CD14-positive monocyte (primary cell): ENCODE data around the gene CWC27. TPM values are rescaled to one million over a fixed set of nuclear protein-coding genes. Genes with fewer than 3 reads are reported as not detected.
A peak's percentile ranks its signal among the peaks of the same experiment; 100 is the strongest.

Experiments
- DNase-seq, 3 donors: peaks; one replicate each; pipeline ENCODE4 v3.0.0-alpha.2; 2011 to 2022
- H2AFZ ChIP-seq: 2 replicates; pipeline ENCODE4 v1.6.0; 2012; ENCODE audit warnings: mild to moderate bottlenecking, low read depth, low read length, inconsistent platforms; ENCODE audit not compliant: insufficient read depth, poor library complexity, severe bottlenecking
- H3K27ac ChIP-seq, 2 donors: 1 replicate in 1 of 2; 2 replicates in 1 of 2; pipeline ENCODE4 v1.5.1; 2012 to 2013; ENCODE audit warnings: low read length in 2 of 2, control low read depth in 1 of 2, inconsistent platforms in 1 of 2, low read depth in 1 of 2, mild to moderate bottlenecking in 1 of 2
- H3K27me3 ChIP-seq, 2 donors: one replicate each; pipeline versions ENCODE4 v1.6.0 to v1.6.1; 2011 to 2013; ENCODE audit warnings: low read length in 2 of 2; ENCODE audit not compliant: control insufficient read depth in 2 of 2, insufficient read depth in 2 of 2
- H3K36me3 ChIP-seq, 2 donors: replicated peaks in 1 of 2; 1 replicate in 1 of 2; 2 replicates in 1 of 2; pipeline versions ENCODE4 v1.5.1 to v1.6.1; 2012 to 2013; ENCODE audit warnings: low read length in 2 of 2, control low read depth in 1 of 2, inconsistent platforms in 1 of 2, mild to moderate bottlenecking in 1 of 2; ENCODE audit not compliant: insufficient read depth in 2 of 2, control insufficient read depth in 1 of 2
- H3K4me1 ChIP-seq, 2 donors: 1 replicate in 1 of 2; 2 replicates in 1 of 2; pipeline versions ENCODE4 v1.5.1 to v1.6.1; 2012 to 2013; ENCODE audit warnings: low read length in 2 of 2, control low read depth in 1 of 2, inconsistent platforms in 1 of 2, mild to moderate bottlenecking in 1 of 2, moderate library complexity in 1 of 2; ENCODE audit not compliant: insufficient read depth in 2 of 2, control insufficient read depth in 1 of 2
- H3K4me2 ChIP-seq: replicated peaks from 2 replicates; pipeline ENCODE3; 2012; ENCODE audit warnings: low read length, moderate library complexity, mild to moderate bottlenecking; ENCODE audit not compliant: poor library complexity, severe bottlenecking; ENCODE audit errors: extremely low read depth
- H3K4me3 ChIP-seq, 3 experiments: fragments of 200-600 bp in 1 of 3; sonication (generic) in 1 of 3; replicated peaks in 1 of 3; 1 replicate in 2 of 3; 2 replicates in 1 of 3; pipeline ENCODE4 v1.5.1; 2011 to 2013; ENCODE audit warnings: low read length in 3 of 3, mild to moderate bottlenecking in 3 of 3, control low read depth in 2 of 3, low read depth in 2 of 3, inconsistent platforms in 1 of 3, moderate library complexity in 1 of 3
- H3K79me2 ChIP-seq: 2 replicates; pipeline ENCODE4 v1.6.0; 2012; ENCODE audit warnings: mild to moderate bottlenecking, control low read depth, inconsistent platforms, low read length, moderate library complexity; ENCODE audit not compliant: insufficient read depth
- H3K9ac ChIP-seq: 2 replicates; pipeline ENCODE4 v1.6.0; 2017; ENCODE audit warnings: low read length, mild to moderate bottlenecking; ENCODE audit not compliant: insufficient read depth, poor library complexity, severe bottlenecking
- H3K9me3 ChIP-seq, 2 donors: replicated peaks in 1 of 2; 1 replicate in 1 of 2; 2 replicates in 1 of 2; pipeline versions ENCODE4 v1.5.1 to v1.6.1; 2012 to 2013; ENCODE audit warnings: low read length in 2 of 2, control low read depth in 1 of 2; ENCODE audit not compliant: control insufficient read depth in 1 of 2, insufficient read depth in 1 of 2
- H4K20me1 ChIP-seq: 2 replicates; pipeline ENCODE4 v1.6.0; 2012; ENCODE audit warnings: mild to moderate bottlenecking, low read length, control low read depth, moderate library complexity; ENCODE audit not compliant: insufficient read depth
- H3K27ac Mint-ChIP-seq, 7 donors: one replicate each; pipeline ENCODE4 v1.8.0; 2020; ENCODE audit warnings: mild to moderate bottlenecking in 7 of 7, mixed read lengths in 7 of 7, moderate library complexity in 6 of 7, inconsistent platforms in 2 of 7
- H3K27me3 Mint-ChIP-seq, 3 donors: one replicate each; pipeline ENCODE4 v1.8.0; 2021 to 2022; ENCODE audit warnings: low read depth in 3 of 3, mild to moderate bottlenecking in 3 of 3, mixed read lengths in 3 of 3, moderate library complexity in 3 of 3, inconsistent platforms in 1 of 3
- H3K36me3 Mint-ChIP-seq, 2 donors: one replicate each; pipeline ENCODE4 v1.8.0; 2020; ENCODE audit warnings: mixed read lengths in 2 of 2, inconsistent platforms in 1 of 2, mild to moderate bottlenecking in 1 of 2
- H3K4me1 Mint-ChIP-seq: one replicate; pipeline ENCODE4 v1.8.0; 2020; ENCODE audit warnings: mild to moderate bottlenecking, mixed read lengths
- H3K4me3 Mint-ChIP-seq, 2 donors: one replicate each; pipeline ENCODE4 v1.8.0; 2020; ENCODE audit warnings: mild to moderate bottlenecking in 2 of 2, mixed read lengths in 2 of 2, moderate library complexity in 1 of 2
- H3K9me3 Mint-ChIP-seq, 7 donors: one replicate each; pipeline ENCODE4 v1.8.0; 2020 to 2022; ENCODE audit warnings: mixed read lengths in 7 of 7, mild to moderate bottlenecking in 6 of 7, moderate library complexity in 6 of 7, inconsistent platforms in 2 of 7
- WGBS: methylation state at CpG from one replicate; pipeline ENCODE4 v1.1.5; 2013; ENCODE audit warnings: missing lambda C conversion rate; ENCODE audit not compliant: insufficient coverage; 5-methylcytosine and 5-hydroxymethylcytosine counted together
- intact Hi-C, 2 donors: fragments of 100-400 bp; cut with micrococcal nuclease; formaldehyde crosslinking; loops; one replicate each; pipeline versions ENCODE4 v1.15.0 to v1.15.1; 2023
- polyA plus RNA-seq, 3 donors: library from polyadenylated mRNA; depleted of rRNA in 1 of 3; unstranded in 2 of 3; stranded (reverse) in 1 of 3; fragments of 300-500 nt in 2 of 3; fragments of >200 nt in 1 of 3; fragmentation: Illumina TruSeq in 2 of 3; gene quantifications; 1 replicate in 2 of 3; 2 replicates in 1 of 3; pipeline ENCODE4 v1.2.3, GENCODE V29; 2012 to 2021
- TF ChIP-seq, protein P1 (sequence below): fragments of 200-600 bp; IDR thresholded peaks from one replicate; pipeline ENCODE4 v1.8.0; 2022; ENCODE audit warnings: antibody characterized with exemption, mild to moderate bottlenecking

Gene CWC27
- polyA plus RNA-seq, 3 donors: 6.6 to 18.9 (median 14.5) TPM

DNA sequence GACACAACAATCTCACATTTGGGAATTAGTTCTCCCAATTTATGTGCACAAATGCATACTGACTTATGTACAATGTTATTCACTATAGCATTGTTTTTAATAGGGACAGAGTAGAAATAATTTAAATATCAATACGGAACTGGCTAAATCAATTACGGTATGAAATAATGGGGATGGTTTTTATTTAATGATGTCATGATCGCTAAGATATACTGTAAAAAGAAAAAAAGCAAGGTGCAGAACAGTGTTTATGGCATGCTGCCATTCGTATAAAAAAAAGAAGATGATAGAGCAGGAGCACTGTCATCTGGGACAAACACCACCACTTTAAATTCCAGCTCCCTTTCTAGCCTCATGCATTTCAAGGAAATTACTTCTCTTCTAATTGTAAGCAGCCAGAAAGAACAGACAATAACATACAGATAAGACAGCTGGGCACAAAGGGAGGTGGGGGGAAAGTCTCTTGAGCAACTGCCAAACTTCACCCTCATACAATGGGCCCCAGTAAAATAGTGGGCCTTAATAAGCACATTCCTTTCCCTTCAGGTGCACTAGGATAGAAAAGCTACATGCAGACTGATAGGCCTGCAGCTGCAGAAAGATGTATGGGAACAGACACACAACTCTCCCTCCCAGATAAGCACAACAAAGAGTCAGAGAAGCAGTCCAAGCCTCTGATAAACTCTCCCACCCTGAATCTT, 8.6 kb upstream of the CWC27 start:
- H3K27ac ChIP-seq: no peak overlapping the region
- Mint-ChIP-seq H3K4me3 (no peak overlapping the region), H3K27ac (no peak overlapping the region), H3K9me3 (no peaks in the 10 kb centered on the region), H3K36me3 (peaks cover 33 to 34% of the 10 kb centered on the region in 2 donors), H3K4me1 (peaks cover 2% of the 10 kb centered on the region), H3K27me3 (peaks cover 0 to 2% (median 0%) of the 10 kb centered on the region in 3 donors)
- TF ChIP-seq, protein P1, sequence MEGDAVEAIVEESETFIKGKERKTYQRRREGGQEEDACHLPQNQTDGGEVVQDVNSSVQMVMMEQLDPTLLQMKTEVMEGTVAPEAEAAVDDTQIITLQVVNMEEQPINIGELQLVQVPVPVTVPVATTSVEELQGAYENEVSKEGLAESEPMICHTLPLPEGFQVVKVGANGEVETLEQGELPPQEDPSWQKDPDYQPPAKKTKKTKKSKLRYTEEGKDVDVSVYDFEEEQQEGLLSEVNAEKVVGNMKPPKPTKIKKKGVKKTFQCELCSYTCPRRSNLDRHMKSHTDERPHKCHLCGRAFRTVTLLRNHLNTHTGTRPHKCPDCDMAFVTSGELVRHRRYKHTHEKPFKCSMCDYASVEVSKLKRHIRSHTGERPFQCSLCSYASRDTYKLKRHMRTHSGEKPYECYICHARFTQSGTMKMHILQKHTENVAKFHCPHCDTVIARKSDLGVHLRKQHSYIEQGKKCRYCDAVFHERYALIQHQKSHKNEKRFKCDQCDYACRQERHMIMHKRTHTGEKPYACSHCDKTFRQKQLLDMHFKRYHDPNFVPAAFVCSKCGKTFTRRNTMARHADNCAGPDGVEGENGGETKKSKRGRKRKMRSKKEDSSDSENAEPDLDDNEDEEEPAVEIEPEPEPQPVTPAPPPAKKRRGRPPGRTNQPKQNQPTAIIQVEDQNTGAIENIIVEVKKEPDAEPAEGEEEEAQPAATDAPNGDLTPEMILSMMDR: no peak
- H3K27me3 ChIP-seq: no peaks in the 10 kb centered on the region
- no peaks in the 10 kb centered on the region for H3K9me3 ChIP-seq
- DNase-seq: no peak
- H3K9ac ChIP-seq: no peak overlapping the region
- peaks cover 67% of the 10 kb centered on the region for H4K20me1 ChIP-seq
- WGBS: no CpG with 5 or more reads among the region's 4 CpGs
- H2AFZ ChIP-seq: no peak overlapping the region
- H3K36me3 ChIP-seq: peaks cover 13 to 56% of the 10 kb centered on the region in 2 donors
- H3K79me2 ChIP-seq: peaks cover 78% of the 10 kb centered on the region
- H3K4me1 ChIP-seq: no peaks in the 10 kb centered on the region
- no peak overlapping the region for H3K4me3 ChIP-seq
- intact Hi-C loops: no loop called here
- H3K4me2 ChIP-seq: no peak overlapping the region

DNA sequence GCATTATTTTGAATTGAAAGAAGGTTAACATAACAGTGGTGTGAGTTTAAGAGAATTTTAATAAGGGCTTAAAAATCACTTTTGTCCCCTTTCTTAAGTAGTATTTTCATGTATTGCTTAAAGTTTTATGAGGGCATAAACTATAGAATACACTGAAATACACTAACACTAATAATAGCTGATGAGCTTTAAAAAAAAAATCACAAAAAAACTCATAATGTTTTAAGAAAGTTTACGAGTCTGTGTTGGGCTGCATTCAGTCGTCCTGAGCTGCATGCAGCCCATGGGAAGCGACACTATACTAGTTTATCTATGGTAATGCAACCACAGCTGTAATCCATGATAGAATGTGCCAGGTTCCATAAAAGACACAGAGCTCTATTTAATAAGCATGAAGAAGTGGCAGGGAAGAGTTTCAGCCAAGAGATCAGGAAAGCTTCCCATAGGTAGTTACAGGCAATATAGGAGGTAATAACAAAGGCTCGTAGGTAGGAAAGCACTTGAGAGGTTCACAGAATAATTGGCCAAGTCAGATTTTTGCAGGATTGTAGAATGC, 4.7 kb upstream of the CWC27 start:
- H4K20me1 ChIP-seq: peaks cover 42% of the 10 kb centered on the region
- Mint-ChIP-seq H3K27me3 (peaks cover 0 to 2% (median 0%) of the 10 kb centered on the region in 3 donors), H3K27ac (peak overlapping the region in 1 of 7 donors; percentile 6), H3K36me3 (peaks cover 32% of the 10 kb centered on the region in 2 donors), H3K4me1 (peaks cover 23% of the 10 kb centered on the region), H3K9me3 (no peaks in the 10 kb centered on the region), H3K4me3 (no peak overlapping the region)
- no peaks in the 10 kb centered on the region for H3K27me3 ChIP-seq
- peaks cover 83% of the 10 kb centered on the region for H3K79me2 ChIP-seq
- H3K9ac ChIP-seq: no peak overlapping the region
- H3K4me1 ChIP-seq: peaks cover 18 to 27% of the 10 kb centered on the region in 2 donors
- no peak overlapping the region for H3K27ac ChIP-seq
- 92% methylated on average over 1 of the region's 4 CpGs for WGBS
- peaks cover 13 to 53% of the 10 kb centered on the region in 2 donors for H3K36me3 ChIP-seq
- no peak overlapping the region for H3K4me3 ChIP-seq
- DNase-seq: no peak
- H3K9me3 ChIP-seq: no peaks in the 10 kb centered on the region
- intact Hi-C loops: no loop called here
- H3K4me2 ChIP-seq: no peak overlapping the region
- no peak overlapping the region for H2AFZ ChIP-seq
- TF ChIP-seq, protein P1: no peak
